Activated CD8-positive, alpha-beta T cell treated with anti-CD3 and anti-CD28 coated beads for 36 hours (primary cell): ENCODE measurements around the gene BNIP1. TPM values are rescaled to one million over a fixed set of nuclear protein-coding genes. Genes with fewer than 3 reads are reported as not detected.

Experiments used
- ATAC-seq: fragments of 200-7000 bp; cut with Tn5 transposase; one replicate; pipeline ENCODE4 v1.10.0; 2021; ENCODE audit warnings: mild to moderate bottlenecking, moderate library complexity
- CTCF ChIA-PET: fragments of 350-600 bp; sonication (Branson Sonifier 250); formaldehyde crosslinking; loops from one replicate; lab custom pipeline; 2021; ENCODE audit warnings: antibody characterized with exemption; lab: Charles Lee
- POLR2A ChIA-PET: fragments of 350-600 bp; sonication (Branson Sonifier 250); formaldehyde crosslinking; loops from one replicate; lab custom pipeline; 2021; ENCODE audit warnings: antibody characterized with exemption; lab: Charles Lee
- DNase-seq: peaks from one replicate; pipeline ENCODE4 v3.0.0-alpha.2; 2020
- H3K27ac Mint-ChIP-seq: one replicate; pipeline ENCODE4 v1.8.0; 2021; ENCODE audit warnings: mild to moderate bottlenecking, mixed read lengths
- H3K27me3 Mint-ChIP-seq: one replicate; pipeline ENCODE4 v1.8.0; 2021; ENCODE audit warnings: mixed read lengths
- H3K36me3 Mint-ChIP-seq: one replicate; pipeline ENCODE4 v1.8.0; 2021; ENCODE audit warnings: low read depth, mixed read lengths
- H3K4me1 Mint-ChIP-seq: one replicate; pipeline ENCODE4 v1.8.0; 2021; ENCODE audit warnings: low read depth, mixed read lengths
- H3K4me3 Mint-ChIP-seq: one replicate; pipeline ENCODE4 v1.8.0; 2021; ENCODE audit warnings: mild to moderate bottlenecking, moderate library complexity, mixed read lengths
- H3K9me3 Mint-ChIP-seq: one replicate; pipeline ENCODE4 v1.8.0; 2021; ENCODE audit warnings: mixed read lengths
- CTCF ChIP-seq: fragments of 200-600 bp; IDR thresholded peaks from one replicate; pipeline ENCODE4 v1.8.0; 2022; ENCODE audit warnings: antibody characterized with exemption, mild to moderate bottlenecking
- intact Hi-C: fragments of 100-400 bp; cut with micrococcal nuclease; formaldehyde crosslinking; loops from one replicate; pipeline ENCODE4 v1.10.0; 2022
- total RNA-seq, 2 experiments: library from RNA; stranded (reverse); gene quantifications; one replicate each; pipeline ENCODE4 v1.2.3, GENCODE V29; 2021

Gene BNIP1
- total RNA-seq, 2 experiments from 2014 or later = 23.5 to 25.2 TPM

- POLR2A ChIA-PET = no interaction called here
- no peaks in the 10 kb centered on the region for H3K36me3 Mint-ChIP-seq
- ATAC-seq (no peak), DNase-seq (no peak)
- no peak overlapping the region for H3K4me3 Mint-ChIP-seq
- CTCF ChIA-PET = interaction anchor here (0.7 kb wide), 1 partner anchor 13 kb away, joined by 3 read pairs; no protein-coding TSS in a partner anchor
- no peaks in the 10 kb centered on the region for H3K27me3 Mint-ChIP-seq
- no peaks in the 10 kb centered on the region for H3K9me3 Mint-ChIP-seq
- no peak for TF ChIP-seq CTCF
- no peaks in the 10 kb centered on the region for H3K4me1 Mint-ChIP-seq
- intact Hi-C loops = no loop called here
- H3K27ac Mint-ChIP-seq = no peak overlapping the region
Observed at GRCh38 chr5:173191015-173191414, 46.7 kb downstream of the BNIP1 start.

- Mint-ChIP-seq H3K4me3 (no peak overlapping the region), H3K27ac (no peak overlapping the region), H3K9me3 (no peaks in the 10 kb centered on the region), H3K4me1 (no peaks in the 10 kb centered on the region), H3K27me3 (no peaks in the 10 kb centered on the region), H3K36me3 (no peaks in the 10 kb centered on the region)
- no peak for TF ChIP-seq CTCF
- intact Hi-C loops = no loop called here
- CTCF ChIA-PET = no interaction called here
- DNase-seq = no peak
- POLR2A ChIA-PET = no interaction called here
- no peak for ATAC-seq
Observed at GRCh38 chr5:173191561-173191960, 47.2 kb downstream of the BNIP1 start.

- DNase-seq (no peak), ATAC-seq (no peak)
- Mint-ChIP-seq H3K27ac (no peak overlapping the region), H3K4me3 (no peak overlapping the region), H3K27me3 (no peaks in the 10 kb centered on the region), H3K36me3 (no peaks in the 10 kb centered on the region), H3K9me3 (no peaks in the 10 kb centered on the region), H3K4me1 (no peaks in the 10 kb centered on the region)
- ChIA-PET CTCF (no interaction called here), POLR2A (no interaction called here)
- intact Hi-C loops = no loop called here
- no peak for TF ChIP-seq CTCF
Observed at GRCh38 chr5:173192561-173192960, 48.2 kb downstream of the BNIP1 start.

GRCh38 chr5:173196133-173196952 is 52.0 kb downstream of the BNIP1 start:
- ChIA-PET POLR2A (interaction anchor here (1.5 kb wide), 1 partner anchor 131 kb away, joined by 4 read pairs; no protein-coding TSS in a partner anchor), CTCF (no interaction called here)
- H3K27me3 Mint-ChIP-seq = peaks cover 3% of the 10 kb centered on the region
- H3K36me3 Mint-ChIP-seq = peaks cover 4% of the 10 kb centered on the region
- no peak for DNase-seq
- ATAC-seq = no peak
- H3K27ac Mint-ChIP-seq = no peak overlapping the region
- peaks cover 7% of the 10 kb centered on the region for H3K9me3 Mint-ChIP-seq
- H3K4me1 Mint-ChIP-seq = no peaks in the 10 kb centered on the region
- intact Hi-C loops = no loop called here
- no peak for TF ChIP-seq CTCF
- no peak overlapping the region for H3K4me3 Mint-ChIP-seq

- Mint-ChIP-seq H3K9me3 (peaks cover 7% of the 10 kb centered on the region), H3K4me1 (no peaks in the 10 kb centered on the region), H3K27ac (no peak overlapping the region), H3K27me3 (peaks cover 5% of the 10 kb centered on the region), H3K4me3 (no peak overlapping the region), H3K36me3 (peaks cover 4% of the 10 kb centered on the region)
- ATAC-seq (no peak), DNase-seq (no peak)
- POLR2A ChIA-PET = no interaction called here
- no peak for TF ChIP-seq CTCF
- CTCF ChIA-PET = no interaction called here
- intact Hi-C loops = no loop called here
Observed at GRCh38 chr5:173197375-173197891, 53.1 kb downstream of the BNIP1 start.
